ENCODE measurements around the gene ETV2. TPM values are rescaled to one million over a fixed set of nuclear protein-coding genes. Genes with fewer than 3 reads are reported as not detected.

The ETV2 gene
- total RNA-seq, 4 donors from 2014 or later = 1.1 to 1.2 TPM; not detected in 2

DNA sequence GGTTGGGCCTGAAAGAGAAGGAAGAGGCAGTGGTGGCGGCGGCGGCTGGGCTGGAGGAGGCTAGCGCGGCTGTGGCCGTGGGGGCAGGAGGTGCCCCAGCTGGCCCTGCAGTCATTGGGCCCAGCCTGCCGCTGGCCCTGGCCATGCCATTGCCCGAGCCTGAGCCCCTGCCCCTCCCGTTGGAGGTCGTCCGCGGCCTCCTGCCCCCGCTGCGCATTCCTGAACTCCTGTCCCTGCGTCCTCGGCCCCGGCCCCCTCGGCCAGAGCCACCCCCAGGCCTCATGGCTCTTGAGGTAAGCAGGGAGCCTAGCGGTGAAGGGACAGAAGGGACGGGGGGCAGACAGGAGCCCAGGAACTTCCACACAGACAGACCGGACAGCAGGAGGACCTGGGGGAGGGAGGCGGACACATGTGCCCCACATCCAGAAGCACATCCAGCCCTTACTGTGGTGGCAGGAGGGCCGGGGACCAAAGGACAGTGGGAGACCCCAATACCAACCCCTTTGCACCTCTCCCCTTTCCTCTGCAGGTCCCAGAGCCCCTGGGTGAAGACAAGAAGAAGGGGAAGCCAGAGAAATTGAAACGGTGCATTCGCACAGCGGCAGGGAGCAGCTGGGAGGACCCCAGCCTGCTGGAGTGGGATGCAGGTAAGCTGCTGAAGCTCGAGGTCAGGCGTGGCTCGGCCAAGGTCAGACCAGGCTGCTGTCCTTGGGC lies 7.7 kb upstream of the ETV2 start:
- TF ChIP-seq, protein P1, sequence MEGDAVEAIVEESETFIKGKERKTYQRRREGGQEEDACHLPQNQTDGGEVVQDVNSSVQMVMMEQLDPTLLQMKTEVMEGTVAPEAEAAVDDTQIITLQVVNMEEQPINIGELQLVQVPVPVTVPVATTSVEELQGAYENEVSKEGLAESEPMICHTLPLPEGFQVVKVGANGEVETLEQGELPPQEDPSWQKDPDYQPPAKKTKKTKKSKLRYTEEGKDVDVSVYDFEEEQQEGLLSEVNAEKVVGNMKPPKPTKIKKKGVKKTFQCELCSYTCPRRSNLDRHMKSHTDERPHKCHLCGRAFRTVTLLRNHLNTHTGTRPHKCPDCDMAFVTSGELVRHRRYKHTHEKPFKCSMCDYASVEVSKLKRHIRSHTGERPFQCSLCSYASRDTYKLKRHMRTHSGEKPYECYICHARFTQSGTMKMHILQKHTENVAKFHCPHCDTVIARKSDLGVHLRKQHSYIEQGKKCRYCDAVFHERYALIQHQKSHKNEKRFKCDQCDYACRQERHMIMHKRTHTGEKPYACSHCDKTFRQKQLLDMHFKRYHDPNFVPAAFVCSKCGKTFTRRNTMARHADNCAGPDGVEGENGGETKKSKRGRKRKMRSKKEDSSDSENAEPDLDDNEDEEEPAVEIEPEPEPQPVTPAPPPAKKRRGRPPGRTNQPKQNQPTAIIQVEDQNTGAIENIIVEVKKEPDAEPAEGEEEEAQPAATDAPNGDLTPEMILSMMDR (IDR thresholded peaks at IDR 0.05; ENCODE audit: low read depth) = no peak

DNA sequence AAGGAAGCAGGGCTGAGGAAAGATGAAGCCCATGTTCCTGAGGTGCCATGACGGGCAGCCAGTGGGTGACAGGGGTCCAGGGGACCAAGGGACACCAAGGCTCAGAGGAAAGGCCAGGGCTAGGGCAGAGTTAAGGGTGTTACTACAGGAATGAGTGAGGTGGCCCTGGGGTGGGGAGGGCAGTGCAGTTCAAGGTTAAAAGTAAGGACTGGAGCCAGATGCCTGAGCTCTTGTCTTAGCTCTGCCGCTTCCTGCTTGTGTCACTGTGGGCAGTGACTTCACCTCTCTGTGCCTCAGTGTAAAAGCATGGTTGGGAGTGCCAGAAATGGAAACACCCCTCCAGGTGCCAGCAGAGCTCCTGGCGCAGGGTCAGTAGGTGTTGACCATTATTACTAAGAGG lies 4.9 kb upstream of the ETV2 start:
- TF ChIP-seq, protein P1 (IDR thresholded peaks at IDR 0.05; ENCODE audit: low read depth) = no peak

- TF ChIP-seq, protein P1 (IDR thresholded peaks at IDR 0.05; ENCODE audit: low read depth) = no peak
Observed at GRCh38 chr19:35637165-35637564, 4.4 kb upstream of the ETV2 start.

GRCh38 chr19:35639321-35639639 lies 2.3 kb upstream of the ETV2 start:
- TF ChIP-seq, protein P1 (IDR thresholded peaks at IDR 0.05; ENCODE audit: low read depth) = no peak

- TF ChIP-seq, protein P1 (IDR thresholded peaks at IDR 0.05; ENCODE audit: low read depth) = no peak
Observed at GRCh38 chr19:35639863-35640262, 1.7 kb upstream of the ETV2 start.

DNA sequence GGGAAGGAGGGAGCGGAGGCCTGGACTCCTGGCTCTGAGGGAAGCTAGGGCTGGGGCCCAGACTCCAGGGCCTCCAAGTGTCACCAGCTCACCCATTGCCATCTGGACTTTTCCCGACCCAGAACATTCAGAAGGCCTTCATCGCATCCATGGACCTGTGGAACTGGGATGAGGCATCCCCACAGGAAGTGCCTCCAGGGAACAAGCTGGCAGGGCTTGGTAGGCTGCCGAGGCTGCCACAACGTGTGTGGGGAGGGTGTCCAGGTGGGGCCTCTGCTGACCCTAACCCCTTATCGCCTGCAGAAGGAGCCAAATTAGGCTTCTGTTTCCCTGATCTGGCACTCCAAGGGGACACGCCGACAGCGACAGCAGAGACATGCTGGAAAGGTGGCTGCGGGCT lies 767 bp downstream of the ETV2 start:
- TF ChIP-seq, protein P1 (IDR thresholded peaks at IDR 0.05; ENCODE audit: low read depth) = no peak

DNA sequence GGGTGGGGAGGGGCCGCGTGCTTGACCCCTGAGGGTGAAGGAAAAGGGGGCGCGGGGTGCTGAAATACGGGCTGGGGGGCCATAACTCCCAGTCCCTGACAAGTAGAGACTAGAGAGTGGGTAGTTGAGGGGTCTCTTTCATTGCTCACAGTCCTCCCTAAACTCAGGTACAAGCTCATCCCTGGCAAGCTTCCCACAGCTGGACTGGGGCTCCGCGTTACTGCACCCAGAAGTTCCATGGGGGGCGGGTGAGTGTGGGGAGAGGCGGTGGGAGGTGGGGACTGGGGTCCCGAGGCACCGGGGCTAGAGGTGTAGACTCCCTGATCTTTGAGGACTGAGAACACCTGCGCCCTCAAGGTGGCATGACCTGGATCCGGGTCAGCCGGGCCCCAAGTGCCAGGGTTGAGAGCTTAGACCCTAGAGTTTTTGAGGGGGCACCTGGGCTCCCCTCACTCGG lies 1.3 kb downstream of the ETV2 start:
- TF ChIP-seq, protein P1 (IDR thresholded peaks at IDR 0.05; ENCODE audit: low read depth) = no peak
